HepG2 (cell line): ENCODE measurements around the gene SAMD10. TPM values are rescaled to one million over a fixed set of nuclear protein-coding genes. Genes with fewer than 3 reads are reported as not detected.

Source experiments
- FOXO4 ChIP-seq: sonication (generic); formaldehyde crosslinking; conservative IDR thresholded peaks from 2 replicates; pipeline ENCODE4 v1.8.1; 2023; ENCODE audit warnings: missing genetic modification reagents
- RXRB ChIP-seq: IDR thresholded peaks from 2 replicates; pipeline ENCODE4 v1.6.1; 2016; ENCODE audit warnings: borderline replicate concordance, missing genetic modification reagents, missing compliant biosample characterization
- SALL1 ChIP-seq: sonication (generic); formaldehyde crosslinking; IDR thresholded peaks from 2 replicates; pipeline ENCODE4 v1.8.0; 2022; ENCODE audit warnings: mild to moderate bottlenecking, missing genetic modification reagents
- ZNF710 ChIP-seq: sonication (generic); formaldehyde crosslinking; IDR thresholded peaks from 2 replicates; pipeline ENCODE4 v1.5.0; 2020; ENCODE audit warnings: mild to moderate bottlenecking, missing genetic modification reagents, borderline replicate concordance
- ZSCAN29 ChIP-seq: sonication (generic); formaldehyde crosslinking; conservative IDR thresholded peaks from 2 replicates; pipeline ENCODE4 v1.4.0; 2020; ENCODE audit warnings: mild to moderate bottlenecking, missing genetic modification reagents
- polyA plus RNA-seq, 8 experiments: library from polyadenylated mRNA; depleted of rRNA in 3 of 8; stranded (reverse) in 7 of 8; unstranded in 1 of 8; fragments of >200 nt; fragmentation: Illumina TruSeq in 4 of 8; extraction: Trizol in 4 of 8; gene quantifications; 2 replicates each; pipeline versions ENCODE4 v1.2.1 to v1.2.3, GENCODE V29; 2011 to 2016; ENCODE audit warnings: low read depth in 4 of 8, missing spikeins in 1 of 8, mixed read lengths in 1 of 8; ENCODE audit not compliant: insufficient read depth in 1 of 8
- total RNA-seq, 5 experiments: library from RNA; depleted of rRNA; stranded (reverse); fragments of >200 nt; fragmentation: Illumina TruSeq; extraction: Trizol; gene quantifications; 2 replicates each; pipeline ENCODE4 v1.2.3, GENCODE V29; 2016; ENCODE audit warnings: low read depth in 1 of 5

Gene SAMD10
- total and polyA plus RNA-seq, 2 of the 13 experiments (the other 11 are each of a cell fraction or from before 2014, with no cell fraction given): 6.1 to 11.0 TPM

GRCh38 chr20:64024141-64024990, 44.9 kb upstream of the SAMD10 start (continued):
- peak; percentile 89 for TF ChIP-seq ZNF710
- TF ChIP-seq ZSCAN29 (CRISPR knock-in tag): no peak
- peak; percentile 74; the same call in 1 of the 2 replicates for TF ChIP-seq RXRB (CRISPR knock-in tag)
- peak; percentile 94 for TF ChIP-seq SALL1 (CRISPR knock-in tag)
- 0 out of 2 replicates have a peak, but pooled peaks have one; percentile 5 for TF ChIP-seq FOXO4 (CRISPR knock-in tag)
- TF ChIP-seq, all 625 proteins: peak for 306
